ENCODE measurements around the gene CRELD2.

GRCh38 chr22:49963647-49964026 is 45.2 kb downstream of the CRELD2 start:
- TF ChIP-seq POLR2A (IDR thresholded peaks at IDR 0.05) (no peak), CTCF (IDR thresholded peaks at IDR 0.05) (no peak), EP300 (IDR thresholded peaks at IDR 0.05) (no peak)

All from tibial nerve (tissue), 4 donors.